HEK293 (cell line): ENCODE measurements around the gene IL1R1.

Experiments
- CTCF ChIA-PET: fragments of 350-600 bp; formaldehyde crosslinking; extraction: SDS; loops from one replicate; lab custom pipeline; 2021; ENCODE audit warnings: antibody characterized with exemption; lab: Yijun Ruan, JAX
- POLR2A ChIA-PET: fragments of 300-600 bp; formaldehyde crosslinking; extraction: SDS; loops from one replicate; lab custom pipeline; 2020; ENCODE audit warnings: antibody characterized with exemption, inconsistent platforms; lab: Yijun Ruan, JAX
- H3K27ac ChIP-seq: fragments of 200-500 bp; sonication (Bioruptor generic); 2 replicates; pipeline ENCODE4 v1.5.1; 2014; ENCODE audit warnings: low read depth, low read length, control low read depth, inconsistent platforms; ENCODE audit errors: extremely low read depth
- H3K36me3 ChIP-seq, 2 experiments: fragments of 200-500 bp in 1 of 2; sonication (Bioruptor generic) in 1 of 2; 1 replicate in 1 of 2; 2 replicates in 1 of 2; pipeline ENCODE4 v1.5.1; 2014 to 2017; ENCODE audit warnings: inconsistent platforms in 2 of 2, low read length in 2 of 2; ENCODE audit not compliant: control insufficient read depth in 2 of 2, insufficient read depth in 1 of 2
- H3K4me1 ChIP-seq: fragments of 200-500 bp; sonication (Bioruptor generic); 2 replicates; pipeline ENCODE4 v1.5.1; 2014; ENCODE audit warnings: mild to moderate bottlenecking, low read length, inconsistent platforms; ENCODE audit not compliant: control insufficient read depth, insufficient read depth
- H3K4me3 ChIP-seq: 2 replicates; pipeline ENCODE4 v1.5.1; 2011; ENCODE audit warnings: low read depth, mild to moderate bottlenecking, control low read depth, low read length, moderate library complexity
- H3K9me3 ChIP-seq: fragments of 200-500 bp; sonication (Bioruptor generic); 2 replicates; pipeline ENCODE4 v1.5.1; 2014; ENCODE audit warnings: low read depth, low read length, inconsistent platforms; ENCODE audit not compliant: control insufficient read depth, insufficient read depth
- KLF7 ChIP-seq: fragments of 450-650 bp; formaldehyde crosslinking; IDR thresholded peaks from 2 replicates; pipeline ENCODE4 v1.5.1; 2016; ENCODE audit warnings: missing biosample characterization, missing genetic modification characterization, borderline replicate concordance
- TRIM28 ChIP-seq: IDR thresholded peaks from 2 replicates; pipeline ENCODE4 v1.6.1; 2011; ENCODE audit warnings: low read length, control low read depth, borderline replicate concordance
- WT1 ChIP-seq: fragments of 450-650 bp; formaldehyde crosslinking; IDR thresholded peaks from 2 replicates; pipeline ENCODE4 v1.5.1; 2016; ENCODE audit warnings: missing biosample characterization, missing genetic modification characterization
- YY1 ChIP-seq: fragments of 450-650 bp; formaldehyde crosslinking; IDR thresholded peaks from 2 replicates; pipeline ENCODE4 v1.5.1; 2018; ENCODE audit warnings: missing biosample characterization, missing genetic modification characterization
- ZNF133 ChIP-seq: fragments of 450-650 bp; formaldehyde crosslinking; IDR thresholded peaks from 2 replicates; pipeline ENCODE4 v1.5.1; 2016; ENCODE audit warnings: missing biosample characterization, missing genetic modification characterization
- ZNF175 ChIP-seq: fragments of 450-650 bp; formaldehyde crosslinking; IDR thresholded peaks from 2 replicates; pipeline ENCODE4 v1.5.1; 2016; ENCODE audit warnings: missing biosample characterization, missing genetic modification characterization
- ZNF223 ChIP-seq: fragments of 450-650 bp; formaldehyde crosslinking; IDR thresholded peaks from 2 replicates; pipeline ENCODE4 v1.5.1; 2016; ENCODE audit warnings: missing biosample characterization, missing genetic modification characterization
- ZNF239 ChIP-seq: fragments of 450-650 bp; formaldehyde crosslinking; IDR thresholded peaks from 2 replicates; pipeline ENCODE4 v1.5.1; 2016; ENCODE audit warnings: missing biosample characterization, missing genetic modification characterization
- ZNF274 ChIP-seq, 2 experiments: fragments of 200-500 bp in 1 of 2; fragments of 450-650 bp in 1 of 2; sonication (Bioruptor generic) in 1 of 2; formaldehyde crosslinking in 1 of 2; IDR thresholded peaks; 2 replicates each; pipeline versions ENCODE4 v1.5.1 to v1.6.1; 2014 to 2016; ENCODE audit warnings: borderline replicate concordance in 1 of 2, inconsistent platforms in 1 of 2, low read length in 1 of 2, missing biosample characterization in 1 of 2, missing genetic modification characterization in 1 of 2
- ZNF37A ChIP-seq: fragments of 450-650 bp; IDR thresholded peaks from 2 replicates; pipeline ENCODE4 v1.5.1; 2018; ENCODE audit warnings: missing biosample characterization, missing genetic modification characterization
- ZNF473 ChIP-seq: fragments of 450-650 bp; formaldehyde crosslinking; IDR thresholded peaks from 2 replicates; pipeline ENCODE4 v1.5.1; 2017; ENCODE audit warnings: missing biosample characterization, missing genetic modification characterization
- ZNF571 ChIP-seq: fragments of 450-650 bp; formaldehyde crosslinking; IDR thresholded peaks from 2 replicates; pipeline ENCODE4 v1.5.0; 2017; ENCODE audit warnings: missing biosample characterization, missing genetic modification characterization
- ZNF654 ChIP-seq: fragments of 450-650 bp; formaldehyde crosslinking; IDR thresholded peaks from 2 replicates; pipeline ENCODE4 v1.5.1; 2016; ENCODE audit warnings: low read depth, missing biosample characterization, missing genetic modification characterization
- ZNF660 ChIP-seq: fragments of 450-650 bp; IDR thresholded peaks from 2 replicates; pipeline ENCODE4 v1.5.1; 2018; ENCODE audit warnings: missing biosample characterization, mild to moderate bottlenecking, missing genetic modification characterization
- ZNF707 ChIP-seq: fragments of 450-650 bp; formaldehyde crosslinking; IDR thresholded peaks from 2 replicates; pipeline ENCODE4 v1.5.1; 2016; ENCODE audit warnings: missing biosample characterization, missing genetic modification characterization
- ZSCAN23 ChIP-seq: fragments of 450-650 bp; formaldehyde crosslinking; IDR thresholded peaks from 2 replicates; pipeline ENCODE4 v1.5.1; 2016; ENCODE audit warnings: missing biosample characterization, missing genetic modification characterization
- TF ChIP-seq, protein P1 (sequence below): fragments of 450-650 bp; formaldehyde crosslinking; conservative IDR thresholded peaks from 2 replicates; pipeline ENCODE4 v1.5.1; 2016; ENCODE audit warnings: low read depth, missing biosample characterization, missing genetic modification characterization
- TF ChIP-seq, protein P2 (sequence below): fragments of 450-650 bp; formaldehyde crosslinking; IDR thresholded peaks from 2 replicates; pipeline ENCODE4 v1.5.1; 2017; ENCODE audit warnings: missing biosample characterization, missing genetic modification characterization
- TF ChIP-seq, protein P3 (sequence below): fragments of 450-650 bp; formaldehyde crosslinking; IDR thresholded peaks from 2 replicates; pipeline ENCODE4 v1.5.1; 2016; ENCODE audit warnings: missing biosample characterization, missing genetic modification characterization, borderline replicate concordance
- TF ChIP-seq, protein P4 (sequence below): fragments of 450-650 bp; formaldehyde crosslinking; IDR thresholded peaks from 2 replicates; pipeline ENCODE4 v1.5.1; 2016; ENCODE audit warnings: missing biosample characterization, missing genetic modification characterization, low read depth

Gene IL1R1

DNA sequence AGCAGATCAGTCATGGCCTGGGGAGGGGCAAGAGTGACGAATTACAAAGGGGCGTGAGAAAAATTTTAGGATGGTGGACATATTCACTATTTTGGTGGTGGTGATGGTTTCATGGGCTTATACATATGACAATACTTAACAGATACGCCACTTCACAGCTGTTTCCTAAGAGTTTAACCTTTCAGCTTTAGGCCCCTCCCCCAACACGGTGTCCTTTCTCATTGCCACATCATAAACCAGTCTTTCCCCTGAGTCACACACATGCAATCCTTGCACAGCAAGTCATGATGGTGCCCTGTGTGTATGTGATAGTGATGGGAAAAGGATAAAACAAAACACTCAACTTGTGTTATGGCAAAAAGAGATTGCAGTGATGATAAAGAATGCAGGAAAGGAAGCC lies 47.6 kb upstream of the IL1R1 start:
- TF ChIP-seq WT1 (tag by site-specific recombination): no peak
- TF ChIP-seq YY1 (tag by site-specific recombination): no peak
- no peak for TF ChIP-seq ZNF239 (tag by site-specific recombination)
- TF ChIP-seq ZNF133 (tag by site-specific recombination): no peak
- TF ChIP-seq, protein P1, sequence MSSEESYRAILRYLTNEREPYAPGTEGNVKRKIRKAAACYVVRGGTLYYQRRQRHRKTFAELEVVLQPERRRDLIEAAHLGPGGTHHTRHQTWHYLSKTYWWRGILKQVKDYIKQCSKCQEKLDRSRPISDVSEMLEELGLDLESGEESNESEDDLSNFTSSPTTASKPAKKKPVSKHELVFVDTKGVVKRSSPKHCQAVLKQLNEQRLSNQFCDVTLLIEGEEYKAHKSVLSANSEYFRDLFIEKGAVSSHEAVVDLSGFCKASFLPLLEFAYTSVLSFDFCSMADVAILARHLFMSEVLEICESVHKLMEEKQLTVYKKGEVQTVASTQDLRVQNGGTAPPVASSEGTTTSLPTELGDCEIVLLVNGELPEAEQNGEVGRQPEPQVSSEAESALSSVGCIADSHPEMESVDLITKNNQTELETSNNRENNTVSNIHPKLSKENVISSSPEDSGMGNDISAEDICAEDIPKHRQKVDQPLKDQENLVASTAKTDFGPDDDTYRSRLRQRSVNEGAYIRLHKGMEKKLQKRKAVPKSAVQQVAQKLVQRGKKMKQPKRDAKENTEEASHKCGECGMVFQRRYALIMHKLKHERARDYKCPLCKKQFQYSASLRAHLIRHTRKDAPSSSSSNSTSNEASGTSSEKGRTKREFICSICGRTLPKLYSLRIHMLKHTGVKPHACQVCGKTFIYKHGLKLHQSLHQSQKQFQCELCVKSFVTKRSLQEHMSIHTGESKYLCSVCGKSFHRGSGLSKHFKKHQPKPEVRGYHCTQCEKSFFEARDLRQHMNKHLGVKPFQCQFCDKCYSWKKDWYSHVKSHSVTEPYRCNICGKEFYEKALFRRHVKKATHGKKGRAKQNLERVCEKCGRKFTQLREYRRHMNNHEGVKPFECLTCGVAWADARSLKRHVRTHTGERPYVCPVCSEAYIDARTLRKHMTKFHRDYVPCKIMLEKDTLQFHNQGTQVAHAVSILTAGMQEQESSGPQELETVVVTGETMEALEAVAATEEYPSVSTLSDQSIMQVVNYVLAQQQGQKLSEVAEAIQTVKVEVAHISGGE (tag by site-specific recombination): no peak
- no peak for TF ChIP-seq ZSCAN23 (tag by site-specific recombination)
- TF ChIP-seq ZNF223 (tag by site-specific recombination): no peak
- TF ChIP-seq ZNF660 (tag by site-specific recombination): no peak
- no peak for TF ChIP-seq ZNF571 (tag by site-specific recombination)
- TF ChIP-seq ZNF175 (tag by site-specific recombination): no peak
- TF ChIP-seq, protein P2, sequence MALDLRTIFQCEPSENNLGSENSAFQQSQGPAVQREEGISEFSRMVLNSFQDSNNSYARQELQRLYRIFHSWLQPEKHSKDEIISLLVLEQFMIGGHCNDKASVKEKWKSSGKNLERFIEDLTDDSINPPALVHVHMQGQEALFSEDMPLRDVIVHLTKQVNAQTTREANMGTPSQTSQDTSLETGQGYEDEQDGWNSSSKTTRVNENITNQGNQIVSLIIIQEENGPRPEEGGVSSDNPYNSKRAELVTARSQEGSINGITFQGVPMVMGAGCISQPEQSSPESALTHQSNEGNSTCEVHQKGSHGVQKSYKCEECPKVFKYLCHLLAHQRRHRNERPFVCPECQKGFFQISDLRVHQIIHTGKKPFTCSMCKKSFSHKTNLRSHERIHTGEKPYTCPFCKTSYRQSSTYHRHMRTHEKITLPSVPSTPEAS (tag by site-specific recombination): no peak
- no peak for TF ChIP-seq ZNF274 (IDR thresholded peaks at IDR 0.05; ENCODE audit: low read length)
- TF ChIP-seq ZNF274 (tag by site-specific recombination; IDR thresholded peaks at IDR 0.05; ENCODE audit: borderline replicate concordance): no peak
- TF ChIP-seq TRIM28: no peak
- no peak for TF ChIP-seq ZNF37A (tag by site-specific recombination)
- TF ChIP-seq, protein P3, sequence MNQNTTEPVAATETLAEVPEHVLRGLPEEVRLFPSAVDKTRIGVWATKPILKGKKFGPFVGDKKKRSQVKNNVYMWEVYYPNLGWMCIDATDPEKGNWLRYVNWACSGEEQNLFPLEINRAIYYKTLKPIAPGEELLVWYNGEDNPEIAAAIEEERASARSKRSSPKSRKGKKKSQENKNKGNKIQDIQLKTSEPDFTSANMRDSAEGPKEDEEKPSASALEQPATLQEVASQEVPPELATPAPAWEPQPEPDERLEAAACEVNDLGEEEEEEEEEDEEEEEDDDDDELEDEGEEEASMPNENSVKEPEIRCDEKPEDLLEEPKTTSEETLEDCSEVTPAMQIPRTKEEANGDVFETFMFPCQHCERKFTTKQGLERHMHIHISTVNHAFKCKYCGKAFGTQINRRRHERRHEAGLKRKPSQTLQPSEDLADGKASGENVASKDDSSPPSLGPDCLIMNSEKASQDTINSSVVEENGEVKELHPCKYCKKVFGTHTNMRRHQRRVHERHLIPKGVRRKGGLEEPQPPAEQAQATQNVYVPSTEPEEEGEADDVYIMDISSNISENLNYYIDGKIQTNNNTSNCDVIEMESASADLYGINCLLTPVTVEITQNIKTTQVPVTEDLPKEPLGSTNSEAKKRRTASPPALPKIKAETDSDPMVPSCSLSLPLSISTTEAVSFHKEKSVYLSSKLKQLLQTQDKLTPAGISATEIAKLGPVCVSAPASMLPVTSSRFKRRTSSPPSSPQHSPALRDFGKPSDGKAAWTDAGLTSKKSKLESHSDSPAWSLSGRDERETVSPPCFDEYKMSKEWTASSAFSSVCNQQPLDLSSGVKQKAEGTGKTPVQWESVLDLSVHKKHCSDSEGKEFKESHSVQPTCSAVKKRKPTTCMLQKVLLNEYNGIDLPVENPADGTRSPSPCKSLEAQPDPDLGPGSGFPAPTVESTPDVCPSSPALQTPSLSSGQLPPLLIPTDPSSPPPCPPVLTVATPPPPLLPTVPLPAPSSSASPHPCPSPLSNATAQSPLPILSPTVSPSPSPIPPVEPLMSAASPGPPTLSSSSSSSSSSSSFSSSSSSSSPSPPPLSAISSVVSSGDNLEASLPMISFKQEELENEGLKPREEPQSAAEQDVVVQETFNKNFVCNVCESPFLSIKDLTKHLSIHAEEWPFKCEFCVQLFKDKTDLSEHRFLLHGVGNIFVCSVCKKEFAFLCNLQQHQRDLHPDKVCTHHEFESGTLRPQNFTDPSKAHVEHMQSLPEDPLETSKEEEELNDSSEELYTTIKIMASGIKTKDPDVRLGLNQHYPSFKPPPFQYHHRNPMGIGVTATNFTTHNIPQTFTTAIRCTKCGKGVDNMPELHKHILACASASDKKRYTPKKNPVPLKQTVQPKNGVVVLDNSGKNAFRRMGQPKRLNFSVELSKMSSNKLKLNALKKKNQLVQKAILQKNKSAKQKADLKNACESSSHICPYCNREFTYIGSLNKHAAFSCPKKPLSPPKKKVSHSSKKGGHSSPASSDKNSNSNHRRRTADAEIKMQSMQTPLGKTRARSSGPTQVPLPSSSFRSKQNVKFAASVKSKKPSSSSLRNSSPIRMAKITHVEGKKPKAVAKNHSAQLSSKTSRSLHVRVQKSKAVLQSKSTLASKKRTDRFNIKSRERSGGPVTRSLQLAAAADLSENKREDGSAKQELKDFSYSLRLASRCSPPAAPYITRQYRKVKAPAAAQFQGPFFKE (tag by site-specific recombination): no peak
- TF ChIP-seq, protein P4, sequence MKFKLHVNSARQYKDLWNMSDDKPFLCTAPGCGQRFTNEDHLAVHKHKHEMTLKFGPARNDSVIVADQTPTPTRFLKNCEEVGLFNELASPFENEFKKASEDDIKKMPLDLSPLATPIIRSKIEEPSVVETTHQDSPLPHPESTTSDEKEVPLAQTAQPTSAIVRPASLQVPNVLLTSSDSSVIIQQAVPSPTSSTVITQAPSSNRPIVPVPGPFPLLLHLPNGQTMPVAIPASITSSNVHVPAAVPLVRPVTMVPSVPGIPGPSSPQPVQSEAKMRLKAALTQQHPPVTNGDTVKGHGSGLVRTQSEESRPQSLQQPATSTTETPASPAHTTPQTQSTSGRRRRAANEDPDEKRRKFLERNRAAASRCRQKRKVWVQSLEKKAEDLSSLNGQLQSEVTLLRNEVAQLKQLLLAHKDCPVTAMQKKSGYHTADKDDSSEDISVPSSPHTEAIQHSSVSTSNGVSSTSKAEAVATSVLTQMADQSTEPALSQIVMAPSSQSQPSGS (tag by site-specific recombination): no peak
- no peak for TF ChIP-seq ZNF654 (tag by site-specific recombination)
- no peak for TF ChIP-seq ZNF707 (tag by site-specific recombination)
- TF ChIP-seq KLF7 (tag by site-specific recombination): no peak
- no peak for TF ChIP-seq ZNF473 (tag by site-specific recombination)
- ChIA-PET POLR2A (no interaction called here), CTCF (no interaction called here)
- Histone ChIP-seq H3K36me3 (no peaks in the 10 kb centered on the region), H3K9me3 (no peaks in the 10 kb centered on the region), H3K4me1 (no peaks in the 10 kb centered on the region), H3K4me3 (no peak overlapping the region), H3K27ac (no peak overlapping the region)
